Endothelial cell of umbilical vein (primary cell): ENCODE results near the gene RPL18A. TPM values are rescaled to one million over a fixed set of nuclear protein-coding genes. Genes with fewer than 3 reads are reported as not detected.

Experiments used
- BruUV-seq: library from RNA; stranded (reverse); fragments of 400-500 nt; replicated peaks from 2 replicates; lab custom pipeline; 2021; lab: Mats Ljungman, UMichigan
- CTCF ChIA-PET: fragments of 300-600, 350-600 bp; sonication (Branson Sonifier 250); formaldehyde crosslinking; loops from one replicate; lab custom pipeline; 2021; ENCODE audit warnings: antibody characterized with exemption, inconsistent platforms; lab: Charles Lee
- POLR2A ChIA-PET: fragments of 300-600, 350-600 bp; sonication (Branson Sonifier 250); formaldehyde crosslinking; loops from one replicate; lab custom pipeline; 2021; ENCODE audit warnings: antibody characterized with exemption, inconsistent platforms; lab: Charles Lee
- DNase-seq: peaks from one replicate; pipeline ENCODE4 v3.0.0-alpha.2; 2011; ENCODE audit warnings: low read depth, low spot score
- FAIRE-seq: peaks from 2 replicates; lab custom pipeline; 2011; peaks lifted over from hg19 to GRCh38; lab: Jason Lieb, UNC
- H2AFZ ChIP-seq: 2 replicates; pipeline ENCODE4 v1.6.0; 2012; ENCODE audit warnings: low read depth, low read length, control low read depth, inconsistent platforms
- H3K27ac ChIP-seq: 2 replicates; pipeline ENCODE4 v1.5.1; 2011; ENCODE audit warnings: low read depth, mild to moderate bottlenecking, control low read depth, low read length, moderate library complexity; ENCODE audit not compliant: insufficient read depth
- H3K27me3 ChIP-seq, 2 experiments: 2 replicates each; pipeline versions ENCODE4 v1.6.0 to v1.6.1; 2011; ENCODE audit warnings: low read length in 2 of 2, mixed read lengths in 1 of 2; ENCODE audit not compliant: control insufficient read depth in 2 of 2, insufficient read depth in 2 of 2
- H3K36me3 ChIP-seq, 2 experiments: 2 replicates in 1 of 2; 3 replicates in 1 of 2; pipeline ENCODE4 v1.5.1; 2011; ENCODE audit warnings: low read length in 2 of 2, mild to moderate bottlenecking in 1 of 2, moderate library complexity in 1 of 2; ENCODE audit not compliant: control insufficient read depth in 2 of 2, insufficient read depth in 2 of 2; ENCODE audit errors: extremely low read depth in 1 of 2
- H3K4me1 ChIP-seq: 3 replicates; pipeline ENCODE4 v1.5.1; 2011; ENCODE audit warnings: mild to moderate bottlenecking, low read length; ENCODE audit not compliant: control insufficient read depth, insufficient read depth; ENCODE audit errors: extremely low read depth
- H3K4me2 ChIP-seq: 2 replicates; pipeline ENCODE4 v1.6.1; 2011; ENCODE audit warnings: low read length, control low read depth, mixed read lengths; ENCODE audit not compliant: insufficient read depth
- H3K4me3 ChIP-seq, 3 experiments: fragments of 200-600 bp in 1 of 3; sonication (generic), shearing (Covaris generic) in 1 of 3; replicated peaks in 1 of 3; 2 replicates each; pipeline ENCODE4 v1.5.1; 2011 to 2016; ENCODE audit warnings: control low read depth in 3 of 3, low read length in 3 of 3, mild to moderate bottlenecking in 2 of 3, inconsistent platforms in 1 of 3, low read depth in 1 of 3, moderate library complexity in 1 of 3; ENCODE audit not compliant: insufficient read depth in 1 of 3
- H3K79me2 ChIP-seq: 2 replicates; pipeline ENCODE4 v1.6.0; 2012; ENCODE audit warnings: low read length, inconsistent platforms; ENCODE audit not compliant: control insufficient read depth, insufficient read depth
- H3K9ac ChIP-seq: replicated peaks from 2 replicates; pipeline ENCODE3; 2011; ENCODE audit warnings: low read length, control low read depth; ENCODE audit not compliant: insufficient read depth; ENCODE audit errors: extremely low read depth
- H3K9me1 ChIP-seq: replicated peaks from 3 replicates; pipeline ENCODE4 v1.6.0; 2011; ENCODE audit warnings: mild to moderate bottlenecking, low read length; ENCODE audit not compliant: control insufficient read depth, insufficient read depth; ENCODE audit errors: extremely low read depth
- H3K9me3 ChIP-seq: replicated peaks from 2 replicates; pipeline ENCODE4 v1.5.1; 2012; ENCODE audit warnings: low read length, inconsistent platforms; ENCODE audit not compliant: control insufficient read depth, insufficient read depth
- H4K20me1 ChIP-seq: replicated peaks from 2 replicates; pipeline ENCODE3; 2011; ENCODE audit warnings: mild to moderate bottlenecking, low read length; ENCODE audit not compliant: control insufficient read depth, insufficient read depth; ENCODE audit errors: extremely low read depth
- CTCF ChIP-seq, 2 donors: IDR thresholded peaks; 1 replicate in 1 of 2; 2 replicates in 1 of 2; pipeline ENCODE4 v1.5.1; 2011; ENCODE audit warnings: low read length in 2 of 2, mild to moderate bottlenecking in 2 of 2, moderate library complexity in 2 of 2, control low read depth in 1 of 2, inconsistent platforms in 1 of 2, low read depth in 1 of 2; ENCODE audit not compliant: insufficient read depth in 1 of 2; ENCODE audit errors: extremely low read depth in 1 of 2
- EZH2 ChIP-seq: IDR thresholded peaks from 2 replicates; pipeline ENCODE4 v1.6.1; 2012; ENCODE audit warnings: borderline replicate concordance, low read depth, mild to moderate bottlenecking, moderate library complexity, low read length, inconsistent platforms; ENCODE audit not compliant: severe bottlenecking
- FOS ChIP-seq: IDR thresholded peaks from 2 replicates; pipeline ENCODE4 v1.6.1; 2011; ENCODE audit warnings: mild to moderate bottlenecking, low read length, moderate library complexity, borderline replicate concordance; ENCODE audit not compliant: insufficient read depth
- MYC ChIP-seq: IDR thresholded peaks from one replicate; pipeline ENCODE4 v1.6.1; 2011; ENCODE audit warnings: mild to moderate bottlenecking, low read depth, low read length
- POLR2A ChIP-seq: IDR thresholded peaks from 2 replicates; pipeline ENCODE4 v1.6.1; 2012; ENCODE audit warnings: low read depth, mild to moderate bottlenecking, control low read depth, low read length
- POLR2AphosphoS5 ChIP-seq: IDR thresholded peaks from 2 replicates; pipeline ENCODE4 v1.6.1; 2012; ENCODE audit warnings: low read depth, mild to moderate bottlenecking, control low read depth, low read length, moderate library complexity; ENCODE audit not compliant: insufficient read depth
- dilution Hi-C: fragments of 300-500 bp; cut with MboI; formaldehyde crosslinking; loops from one replicate; pipeline ENCODE4 v1.15.0; 2019; ENCODE audit warnings: low sequenced_read_pairs; ENCODE audit not compliant: extremely low pct_ligation_motif_present
- intact Hi-C: fragments of 100-400 bp; cut with micrococcal nuclease; formaldehyde crosslinking; loops from one replicate; pipeline ENCODE4 v1.10.0; 2022
- polyA plus RNA-seq, 4 experiments: library from polyadenylated mRNA; depleted of rRNA in 3 of 4; stranded (reverse) in 3 of 4; unstranded in 1 of 4; fragments of >200 nt; gene quantifications; 2 replicates each; pipeline versions ENCODE4 v1.2.1 to v1.2.3, GENCODE V29; 2011 to 2012; ENCODE audit warnings: missing spikeins in 1 of 4
- total RNA-seq: library from RNA; stranded (reverse); gene quantifications from 2 replicates; pipeline ENCODE4 v1.2.3, GENCODE V29; 2021

RPL18A gene
- total and polyA plus RNA-seq, 2 donors (not counting 3 experiments of a cell fraction or from before 2014, with no cell fraction given): 1,970 to 2,869 TPM

DNA sequence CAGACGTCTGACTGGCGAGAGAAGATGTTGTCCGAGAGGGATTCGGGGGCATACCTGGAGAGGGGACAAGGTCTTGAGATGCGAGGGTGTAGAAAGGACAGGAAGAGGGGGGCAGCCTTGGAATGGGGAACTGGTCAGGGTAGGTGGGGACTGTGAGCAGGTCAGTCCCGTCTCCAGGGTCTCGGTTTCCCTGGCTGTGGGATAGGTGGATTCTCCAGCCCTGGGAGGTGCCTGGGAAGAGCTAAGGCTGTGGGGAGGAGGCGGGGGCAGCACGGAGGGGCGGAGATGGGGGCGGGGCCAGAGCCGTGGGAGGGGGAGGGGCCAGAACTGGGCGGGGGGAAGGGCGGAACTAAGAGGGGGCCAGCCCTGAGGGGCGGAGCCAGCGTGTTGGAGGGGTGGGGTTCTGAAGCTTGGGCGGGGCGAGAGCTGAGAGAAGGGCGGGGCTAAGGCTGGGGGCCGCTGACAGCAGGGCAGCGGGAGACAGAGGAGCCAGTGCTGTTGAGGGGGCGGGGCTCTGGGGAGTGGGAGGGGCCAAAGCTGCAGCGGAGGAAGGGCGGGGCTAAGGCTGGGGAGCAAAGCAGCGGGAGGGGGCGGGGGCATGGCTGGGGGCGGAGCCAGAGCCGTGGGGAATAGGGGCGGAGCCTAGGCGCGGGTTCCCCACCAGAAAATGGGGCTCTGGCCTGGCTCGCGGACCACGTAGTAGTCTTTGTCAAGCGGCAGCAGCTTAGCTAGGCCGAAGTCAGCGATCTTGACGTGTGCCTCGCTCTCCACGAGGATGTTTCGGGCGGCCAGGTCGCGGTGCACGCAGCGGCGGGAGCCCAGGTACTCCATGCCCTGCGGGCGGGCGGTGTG, 28.9 kb upstream of the RPL18A start:
- Histone ChIP-seq H3K27ac (no peak overlapping the region), H3K27me3 (peaks cover 0 to 3% of the 10 kb centered on the region in 2 experiments), H4K20me1 (no peaks in the 10 kb centered on the region), H3K36me3 (no peaks in the 10 kb centered on the region), H3K9me1 (no peaks in the 10 kb centered on the region), H3K4me3 (no peak overlapping the region), H3K4me2 (no peak overlapping the region), H3K79me2 (no peaks in the 10 kb centered on the region), H3K4me1 (peaks cover 13% of the 10 kb centered on the region), H3K9ac (no peak overlapping the region), H3K9me3 (no peaks in the 10 kb centered on the region), H2AFZ (peak overlapping the region; percentile 77)
- dilution Hi-C loops (no loop called here), intact Hi-C loops (no loop called here)
- ChIA-PET CTCF (interaction anchor here (0.6 to 3.1 kb wide), 6 partner anchors 17 to 379 kb away, joined by 3 to 10 read pairs (median 3); partner anchors contain the start of genes JAK3 and RPL18A), POLR2A (interaction anchor here (0.6 to 1.3 kb wide), 2 partner anchors 29 to 112 kb away, joined by 4 to 7 read pairs; partner anchors contain the start of gene RPL18A)
- peak; percentile 69 for FAIRE-seq
- no peak for TF ChIP-seq POLR2A
- no peak for TF ChIP-seq FOS
- no peak for TF ChIP-seq POLR2AphosphoS5
- no TSS peak for BruUV-seq
- DNase-seq: peak; percentile 47

DNA sequence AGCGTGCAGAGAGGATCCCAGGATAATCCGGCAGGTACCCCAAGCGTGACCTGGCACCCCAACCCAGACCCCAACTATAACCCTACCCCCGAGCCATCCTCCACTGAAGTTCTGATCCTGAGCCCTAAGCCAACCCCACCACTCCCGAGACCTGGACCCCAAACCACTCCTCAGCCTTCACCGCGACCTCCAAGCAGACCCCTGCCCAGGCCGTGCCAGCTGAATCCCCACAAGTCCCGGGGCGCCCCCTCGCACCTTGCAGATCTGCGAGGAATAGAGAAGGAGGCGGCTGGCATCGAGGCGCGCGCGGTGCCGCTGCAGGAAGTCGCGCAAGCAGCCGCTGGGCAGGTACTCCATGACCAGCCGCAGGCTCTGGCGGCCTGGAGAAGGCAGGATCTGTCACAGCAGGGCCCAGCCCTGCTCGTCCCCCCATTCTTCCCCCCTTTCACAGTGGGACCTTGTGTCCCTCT, 28.3 kb upstream of the RPL18A start:
- H2AFZ ChIP-seq: peak overlapping the region; percentile 77
- DNase-seq (no peak), FAIRE-seq (no peak)
- H4K20me1 ChIP-seq: no peaks in the 10 kb centered on the region
- H3K9me1 ChIP-seq: no peaks in the 10 kb centered on the region
- dilution Hi-C loops: no loop called here
- ChIA-PET POLR2A (interaction anchor here (1.1 to 1.3 kb wide), 2 partner anchors 28 kb away, joined by 3 to 4 read pairs; partner anchors contain the start of gene RPL18A), CTCF (interaction anchor here (0.6 to 3.1 kb wide), 3 partner anchors 28 to 379 kb away, joined by 3 to 10 read pairs (median 3); partner anchors contain the start of gene RPL18A)
- no peak for TF ChIP-seq CTCF (IDR thresholded peaks at IDR 0.05; ENCODE audit: extremely low read depth in 1 of 2, insufficient read depth in 1 of 2, low read depth in 1 of 2, low read length in 2 of 2)
- TF ChIP-seq POLR2A: no peak
- TF ChIP-seq FOS: no peak
- TF ChIP-seq EZH2: peak; percentile 52
- no peak for TF ChIP-seq MYC
- intact Hi-C loops: no loop called here
- no peaks in the 10 kb centered on the region for H3K79me2 ChIP-seq
- peaks cover 0 to 3% of the 10 kb centered on the region in 2 experiments for H3K27me3 ChIP-seq
- no TSS peak for BruUV-seq
- no peak overlapping the region for H3K4me3 ChIP-seq
- no peaks in the 10 kb centered on the region for H3K9me3 ChIP-seq
- H3K36me3 ChIP-seq: no peaks in the 10 kb centered on the region
- H3K4me2 ChIP-seq: no peak overlapping the region
- peaks cover 13% of the 10 kb centered on the region for H3K4me1 ChIP-seq
- H3K9ac ChIP-seq: no peak overlapping the region
- H3K27ac ChIP-seq: no peak overlapping the region
